Ovary (tissue), 9 donors: ENCODE measurements around the gene EEF1B2. TPM values are rescaled to one million over a fixed set of nuclear protein-coding genes. Genes with fewer than 3 reads are reported as not detected.

ENCODE experiments used
- DNase-seq, 5 donors: peaks; one replicate each; pipeline ENCODE4 v3.0.0-alpha.2; 2019 to 2020
- H3K27ac ChIP-seq, 2 donors: fragments of 200-600 bp; one replicate each; pipeline versions ENCODE4 v1.5.1 to v1.8.0; 2019 to 2022
- H3K27me3 ChIP-seq: fragments of 200-600 bp; one replicate; pipeline ENCODE4 v1.8.0; 2022
- H3K36me3 ChIP-seq: fragments of 200-600 bp; sonication (generic); one replicate; pipeline ENCODE4 v1.5.1; 2019
- H3K4me1 ChIP-seq: one replicate; pipeline ENCODE4 v1.8.1; 2013; ENCODE audit warnings: mild to moderate bottlenecking, moderate library complexity; ENCODE audit not compliant: insufficient read depth
- H3K4me3 ChIP-seq: fragments of 200-600 bp; sonication (generic); one replicate; pipeline ENCODE4 v1.5.1; 2017
- H3K9me3 ChIP-seq, 2 donors: fragments of 200-600 bp in 1 of 2; sonication (generic) in 1 of 2; one replicate each; pipeline versions ENCODE4 v1.5.1 to v1.8.1; 2013 to 2019; ENCODE audit warnings: mild to moderate bottlenecking in 1 of 2, moderate library complexity in 1 of 2
- CTCF ChIP-seq, 3 donors: fragments of 450-650 bp in 2 of 3; fragments of 200-600 bp in 1 of 3; IDR thresholded peaks; one replicate each; pipeline versions ENCODE4 v1.5.1 to v1.8.0; 2016 to 2022; ENCODE audit warnings: antibody characterized with exemption in 3 of 3, mild to moderate bottlenecking in 1 of 3
- EP300 ChIP-seq: sonication (generic); formaldehyde crosslinking; IDR thresholded peaks from one replicate; pipeline ENCODE4 v1.6.1; 2017; ENCODE audit warnings: antibody characterized with exemption
- POLR2A ChIP-seq: fragments of 450-650 bp; IDR thresholded peaks from one replicate; pipeline ENCODE4 v1.6.1; 2017; ENCODE audit warnings: antibody characterized with exemption, mild to moderate bottlenecking, moderate library complexity
- WGBS, 3 donors: extraction: QIAGEN DNeasy Blood & Tissue Kit in 1 of 3; methylation state at CpG; one replicate each; pipeline versions ENCODE4 v1.1.5 to v1.1.7; 2013 to 2017; 5-methylcytosine and 5-hydroxymethylcytosine counted together
- intact Hi-C, 4 donors: fragments of 100-400 bp; cut with DNase I; formaldehyde crosslinking; loops; one replicate each; pipeline versions ENCODE4 v1.11.0 to v1.15.1; 2022 to 2023
- polyA plus RNA-seq, 2 donors: library from polyadenylated mRNA; stranded (reverse); fragments of 200-250 nt in 1 of 2; fragments of 350-450 nt in 1 of 2; fragmentation: Illumina TruSeq in 1 of 2; extraction: RNeasy Lipid Tissue Mini Kit (QIAGEN cat#74804) in 1 of 2; gene quantifications; one replicate each; pipeline ENCODE4 v1.2.3, GENCODE V29; 2013 to 2014
- total RNA-seq, 7 donors: library from RNA; depleted of rRNA in 2 of 7; stranded (reverse); fragments of >200 nt in 2 of 7; fragmentation: NEBNext Ultra II Directional in 3 of 7; extraction: Animal tissue kit (Norgen Biotek cat#: 25700) in 3 of 7; gene quantifications; one replicate each; pipeline versions ENCODE4 v1.1.0 to v1.2.4, GENCODE V29; 2016 to 2023
- donor health status: DM: no; HTN: no; CAD: no; lungs with moderate emphysema.
- donor health status: DM: no; HTN: no; CAD: no.
- donor health status: Bipolar disorder and iron deficiency.
- donor health status: DM: yes; HTN: yes; CAD: no.
- donor health status: DM: no; HTN: no; CAD: no.
- donor health status: DM: yes; HTN: yes; CAD: no.

EEF1B2 gene
- total and polyA plus RNA-seq, 9 donors: 647 to 1,651 (median 809) TPM

GRCh38 chr2:206143451-206143850 lies 16.2 kb upstream of the EEF1B2 start:
- H3K27me3 ChIP-seq: no peaks in the 10 kb centered on the region
- H3K4me1 ChIP-seq: no peaks in the 10 kb centered on the region
- 93 to 97% (median 96%) methylated on average over 4 of the region's 4 CpGs for WGBS, 3 donors
- TF ChIP-seq EP300: no peak
- no peak for TF ChIP-seq CTCF (IDR thresholded peaks at IDR 0.05)
- no peak for TF ChIP-seq POLR2A
- intact Hi-C loops: no loop called here
- no peak overlapping the region for H3K27ac ChIP-seq
- H3K36me3 ChIP-seq: no peaks in the 10 kb centered on the region
- DNase-seq: no peak
- no peak overlapping the region for H3K4me3 ChIP-seq
- no peaks in the 10 kb centered on the region for H3K9me3 ChIP-seq

- no peaks in the 10 kb centered on the region for H3K9me3 ChIP-seq
- WGBS, 3 donors: 90 to 100% (median 95%) methylated on average over 2 of the region's 2 CpGs
- no peak for TF ChIP-seq POLR2A
- no peak for TF ChIP-seq EP300
- no peak for TF ChIP-seq CTCF (IDR thresholded peaks at IDR 0.05)
- intact Hi-C loops: no loop called here
- H3K4me1 ChIP-seq: no peaks in the 10 kb centered on the region
- H3K27me3 ChIP-seq: no peaks in the 10 kb centered on the region
- H3K4me3 ChIP-seq: no peak overlapping the region
- H3K36me3 ChIP-seq: no peaks in the 10 kb centered on the region
- DNase-seq: no peak
- H3K27ac ChIP-seq: no peak overlapping the region
These were observed 15.3 kb upstream of the EEF1B2 start for GRCh38 chr2:206144383-206144782.

- no peak overlapping the region for H3K4me3 ChIP-seq
- H3K36me3 ChIP-seq: no peaks in the 10 kb centered on the region
- no peaks in the 10 kb centered on the region for H3K27me3 ChIP-seq
- no peaks in the 10 kb centered on the region for H3K9me3 ChIP-seq
- no peaks in the 10 kb centered on the region for H3K4me1 ChIP-seq
- no peak overlapping the region for H3K27ac ChIP-seq
- TF ChIP-seq EP300 (no peak), POLR2A (no peak), CTCF (IDR thresholded peaks at IDR 0.05) (no peak)
- WGBS, 3 donors: 55 to 62% (median 58%) methylated on average over 5 of the region's 5 CpGs
- intact Hi-C loops: no loop called here
- DNase-seq: no peak
These were observed 14.0 kb upstream of the EEF1B2 start for GRCh38 chr2:206145665-206146064.

- H3K36me3 ChIP-seq: no peaks in the 10 kb centered on the region
These were observed 10.4 kb upstream of the EEF1B2 start for GRCh38 chr2:206149330-206149729.

More at GRCh38 chr2:206149330-206149729, 10.4 kb upstream of the EEF1B2 start:
- no peak overlapping the region for H3K4me3 ChIP-seq
- 91 to 97% (median 94%) methylated on average over 1 of the region's 1 CpG for WGBS, 3 donors
- no peak for TF ChIP-seq CTCF (IDR thresholded peaks at IDR 0.05)
- TF ChIP-seq POLR2A: no peak
- TF ChIP-seq EP300: no peak
- no peak overlapping the region for H3K27ac ChIP-seq
- peaks cover 1% of the 10 kb centered on the region for H3K4me1 ChIP-seq
- no peak for DNase-seq
- H3K27me3 ChIP-seq: no peaks in the 10 kb centered on the region
- intact Hi-C loops: no loop called here
- no peaks in the 10 kb centered on the region for H3K9me3 ChIP-seq
